H1 (cell line): Measurements from ENCODE around the gene TMX3. TPM values are rescaled to one million over a fixed set of nuclear protein-coding genes. Genes with fewer than 3 reads are reported as not detected.

Source experiments
- CTCF ChIA-PET: fragments of 300-600 bp; sonication (Branson Sonifier 250); formaldehyde crosslinking; loops from one replicate; lab custom pipeline; 2021; ENCODE audit not compliant: partially characterized antibody; lab: Charles Lee
- POLR2A ChIA-PET: fragments of 300-600 bp; sonication (Branson Sonifier 250); formaldehyde crosslinking; loops from one replicate; lab custom pipeline; 2021; ENCODE audit warnings: inconsistent platforms; ENCODE audit not compliant: partially characterized antibody; lab: Charles Lee
- DNase-seq, 2 experiments: peaks; one replicate each; pipeline versions ENCODE4 v3.0.0 to v3.0.0-alpha.2; 2010 to 2022; ENCODE audit warnings: low spot score in 2 of 2, low read depth in 1 of 2, mixed read lengths in 1 of 2
- FAIRE-seq: peaks from 2 replicates; lab custom pipeline; 2011; peaks lifted over from hg19 to GRCh38; lab: Jason Lieb, UNC
- H2AFZ ChIP-seq: 2 replicates; pipeline ENCODE4 v1.8.1; 2012; ENCODE audit warnings: low read length, inconsistent platforms
- H2AK5ac ChIP-seq: 2 replicates; pipeline ENCODE4 v1.6.1; 2013; ENCODE audit warnings: low read depth, low read length
- H2BK120ac ChIP-seq: replicated peaks from 2 replicates; pipeline ENCODE3; 2013; ENCODE audit warnings: low read depth, low read length, inconsistent platforms
- H2BK12ac ChIP-seq: 2 replicates; pipeline ENCODE4 v1.6.1; 2013; ENCODE audit warnings: low read depth, low read length
- H2BK15ac ChIP-seq: 2 replicates; pipeline ENCODE4 v1.6.1; 2013; ENCODE audit warnings: low read length
- H2BK20ac ChIP-seq: 2 replicates; pipeline ENCODE4 v1.6.1; 2013; ENCODE audit warnings: low read length
- H2BK5ac ChIP-seq: 2 replicates; pipeline ENCODE4 v1.6.1; 2013; ENCODE audit warnings: low read depth, low read length
- H3K14ac ChIP-seq: 2 replicates; pipeline ENCODE4 v1.6.1; 2013; ENCODE audit warnings: inconsistent platforms; ENCODE audit not compliant: insufficient read length
- H3K18ac ChIP-seq: 2 replicates; pipeline ENCODE4 v1.6.1; 2013; ENCODE audit warnings: low read length; ENCODE audit errors: extremely low read depth
- H3K23ac ChIP-seq: 2 replicates; pipeline ENCODE4 v1.6.1; 2013; ENCODE audit warnings: inconsistent platforms; ENCODE audit not compliant: insufficient read length
- H3K23me2 ChIP-seq: 2 replicates; pipeline ENCODE4 v1.6.1; 2013; ENCODE audit warnings: low read depth, low read length
- H3K27ac ChIP-seq: 2 replicates; pipeline ENCODE4 v1.6.1; 2011; ENCODE audit warnings: low read depth, low read length, inconsistent platforms
- H3K27me3 ChIP-seq, 4 experiments: replicated peaks in 1 of 4; 1 replicate in 1 of 4; 2 replicates in 3 of 4; pipeline versions ENCODE4 v1.6.1 to v1.8.1; 2011 to 2013; ENCODE audit warnings: low read length in 3 of 4, mild to moderate bottlenecking in 3 of 4, inconsistent platforms in 2 of 4, mixed read lengths in 2 of 4, moderate library complexity in 1 of 4; ENCODE audit not compliant: control insufficient read depth in 3 of 4, insufficient read depth in 3 of 4; ENCODE audit errors: extremely low read depth in 1 of 4
- H3K36me3 ChIP-seq, 4 experiments: 2 replicates each; pipeline versions ENCODE4 v1.6.1 to v1.8.1; 2011 to 2013; ENCODE audit warnings: mild to moderate bottlenecking in 4 of 4, low read length in 3 of 4, moderate library complexity in 2 of 4, control low read depth in 1 of 4, inconsistent platforms in 1 of 4; ENCODE audit not compliant: insufficient read depth in 4 of 4, control insufficient read depth in 2 of 4
- H3K4ac ChIP-seq: replicated peaks from 2 replicates; pipeline ENCODE3; 2013; ENCODE audit warnings: low read length, low read depth, mixed read lengths, inconsistent platforms; ENCODE audit not compliant: insufficient read length
- H3K4me1 ChIP-seq, 4 experiments: replicated peaks in 1 of 4; 1 replicate in 1 of 4; 2 replicates in 3 of 4; pipeline versions ENCODE4 v1.6.1 to v1.8.1; 2011 to 2013; ENCODE audit warnings: low read length in 3 of 4, inconsistent platforms in 2 of 4, mixed read lengths in 1 of 4; ENCODE audit not compliant: insufficient read depth in 4 of 4, control insufficient read depth in 3 of 4
- H3K4me2 ChIP-seq, 2 experiments: 2 replicates each; pipeline versions ENCODE4 v1.6.1 to v1.8.1; 2011 to 2013; ENCODE audit warnings: low read depth in 2 of 2, low read length in 2 of 2, control low read depth in 1 of 2, inconsistent platforms in 1 of 2, mild to moderate bottlenecking in 1 of 2; ENCODE audit not compliant: insufficient read depth in 1 of 2
- H3K4me3 ChIP-seq, 4 experiments: fragments of 200-600, 300-600 bp in 1 of 4; sonication (generic), shearing (Covaris generic), sonication (Bioruptor Twin) in 1 of 4; 2 replicates each; pipeline versions ENCODE4 v1.5.1 to v1.8.1; 2011 to 2016; ENCODE audit warnings: low read length in 4 of 4, low read depth in 3 of 4, control low read depth in 2 of 4, inconsistent platforms in 2 of 4, mild to moderate bottlenecking in 2 of 4, mixed read lengths in 1 of 4, moderate library complexity in 1 of 4; ENCODE audit not compliant: insufficient read depth in 2 of 4; ENCODE audit errors: extremely low read depth in 1 of 4
- H3K56ac ChIP-seq: replicated peaks from 2 replicates; pipeline ENCODE3; 2013; ENCODE audit warnings: low read depth, mild to moderate bottlenecking, mixed read lengths, low read length, inconsistent platforms; ENCODE audit not compliant: insufficient read length
- H3K79me1 ChIP-seq: 2 replicates; pipeline ENCODE4 v1.6.1; 2013; ENCODE audit warnings: low read depth, low read length, control low read depth
- H3K79me2 ChIP-seq, 2 experiments: 2 replicates each; pipeline versions ENCODE4 v1.6.1 to v1.8.1; 2012 to 2013; ENCODE audit warnings: low read length in 2 of 2, mild to moderate bottlenecking in 2 of 2, inconsistent platforms in 1 of 2; ENCODE audit not compliant: insufficient read depth in 2 of 2, control insufficient read depth in 1 of 2
- H3K9ac ChIP-seq, 4 experiments: replicated peaks in 1 of 4; 1 replicate in 1 of 4; 2 replicates in 3 of 4; pipeline versions ENCODE4 v1.6.1 to v1.8.1; 2011 to 2013; ENCODE audit warnings: low read depth in 3 of 4, low read length in 3 of 4, control low read depth in 2 of 4, mild to moderate bottlenecking in 2 of 4, moderate library complexity in 2 of 4, inconsistent platforms in 1 of 4; ENCODE audit errors: extremely low read depth in 1 of 4
- H3K9me3 ChIP-seq, 2 experiments: 2 replicates each; pipeline versions ENCODE4 v1.6.1 to v1.8.1; 2012 to 2013; ENCODE audit warnings: mild to moderate bottlenecking in 2 of 2, moderate library complexity in 2 of 2, control low read depth in 1 of 2, inconsistent platforms in 1 of 2, low read depth in 1 of 2, low read length in 1 of 2, mixed read lengths in 1 of 2; ENCODE audit not compliant: insufficient read depth in 2 of 2
- H4K20me1 ChIP-seq, 2 experiments: replicated peaks in 1 of 2; 2 replicates each; pipeline versions ENCODE3 to v1.8.1; 2011 to 2013; ENCODE audit warnings: inconsistent platforms in 2 of 2, low read length in 2 of 2, mild to moderate bottlenecking in 1 of 2; ENCODE audit not compliant: insufficient read depth in 2 of 2, control insufficient read depth in 1 of 2
- H4K5ac ChIP-seq: 2 replicates; pipeline ENCODE4 v1.6.1; 2013; ENCODE audit warnings: low read length, low read depth, mixed read lengths, inconsistent platforms; ENCODE audit not compliant: insufficient read length
- H4K8ac ChIP-seq: 2 replicates; pipeline ENCODE4 v1.8.0; 2013; ENCODE audit warnings: mild to moderate bottlenecking, moderate library complexity, low read length, inconsistent platforms; ENCODE audit not compliant: insufficient read depth; ENCODE audit errors: extremely low read depth
- H4K91ac ChIP-seq: replicated peaks from 2 replicates; pipeline ENCODE3; 2013; ENCODE audit warnings: low read length, mixed read lengths, inconsistent platforms; ENCODE audit not compliant: insufficient read length
- CHD7 ChIP-seq: fragments of 300-600 bp; sonication (generic); IDR thresholded peaks from 2 replicates; pipeline ENCODE4 v1.7.1; 2012; ENCODE audit warnings: low read length, moderate library complexity, mild to moderate bottlenecking, inconsistent platforms; ENCODE audit not compliant: insufficient replicate concordance
- polyA plus RNA-seq, 7 experiments: library from polyadenylated mRNA; depleted of rRNA in 3 of 7; stranded (reverse) in 5 of 7; unstranded in 2 of 7; fragments of >200 nt in 5 of 7; fragments of 200-250 nt in 2 of 7; gene quantifications; 1 replicate in 5 of 7; 2 replicates in 1 of 7; 4 replicates in 1 of 7; pipeline versions ENCODE4 v1.2.1 to v1.2.3, GENCODE V29; 2011 to 2013; ENCODE audit warnings: missing spikeins in 2 of 7, mixed read lengths in 2 of 7
- total RNA-seq: library from RNA; stranded (reverse); fragmentation: NEBNext Ultra II Directional; extraction: Animal tissue kit (Norgen Biotek cat#: 25700); gene quantifications from 2 replicates; pipeline ENCODE4 v1.2.1, GENCODE V29; 2021

TMX3 gene
- total and polyA plus RNA-seq, 2 of the 8 experiments (the other 6 are each of a cell fraction or from before 2014, with no cell fraction given): 12.6 to 29.0 TPM

- DNase-seq (no peak), FAIRE-seq (no peak)
- H2BK120ac ChIP-seq: no peak overlapping the region
- H2BK5ac ChIP-seq: no peak overlapping the region
- H2AK5ac ChIP-seq: no peak overlapping the region
- no peak overlapping the region for H3K23ac ChIP-seq
- H2BK20ac ChIP-seq: no peak overlapping the region
- H3K23me2 ChIP-seq: no peaks in the 10 kb centered on the region
- H4K20me1 ChIP-seq: no peaks in the 10 kb centered on the region
- no peak overlapping the region for H3K56ac ChIP-seq
- H2BK15ac ChIP-seq: no peak overlapping the region
- H3K18ac ChIP-seq: no peak overlapping the region
- no peak overlapping the region for H3K27ac ChIP-seq
- no peak overlapping the region for H4K5ac ChIP-seq
- H2BK12ac ChIP-seq: no peak overlapping the region
- H3K9ac ChIP-seq: no peak overlapping the region
- no peak overlapping the region for H2AFZ ChIP-seq
- H3K4ac ChIP-seq: no peak overlapping the region
- no peak overlapping the region for H3K4me2 ChIP-seq
- no peak overlapping the region for H3K14ac ChIP-seq
- no peak overlapping the region for H3K4me3 ChIP-seq
- no peak overlapping the region for H4K8ac ChIP-seq
- ChIA-PET POLR2A (no interaction called here), CTCF (interaction anchor here (1.1 kb wide), 1 partner anchor 23 kb away, joined by 3 read pairs; no protein-coding TSS in a partner anchor)
- no peak overlapping the region for H4K91ac ChIP-seq
- H3K36me3 ChIP-seq: no peaks in the 10 kb centered on the region
- no peaks in the 10 kb centered on the region for H3K4me1 ChIP-seq
- no peaks in the 10 kb centered on the region for H3K27me3 ChIP-seq
- no peaks in the 10 kb centered on the region for H3K79me1 ChIP-seq
- H3K9me3 ChIP-seq: no peaks in the 10 kb centered on the region
- no peaks in the 10 kb centered on the region for H3K79me2 ChIP-seq
- TF ChIP-seq CHD7: no peak
These were observed 87.1 kb downstream of the TMX3 start for GRCh38 chr18:68627812-68628211.
